Muscle layer of duodenum (tissue), 2 donors: ENCODE measurements around the gene MAP1LC3B2.
A peak's percentile ranks its signal among the peaks of the same experiment; 100 is the strongest.

Source experiments
- H3K27ac ChIP-seq: one replicate; pipeline ENCODE4 v1.7.0; 2013; ENCODE audit warnings: mild to moderate bottlenecking, low read length
- H3K27me3 ChIP-seq: one replicate; pipeline ENCODE4 v1.7.0; 2013; ENCODE audit warnings: low read depth, mild to moderate bottlenecking, control low read depth, low read length
- H3K36me3 ChIP-seq, 2 donors: one replicate each; pipeline ENCODE4 v1.7.0; 2013; ENCODE audit warnings: low read length in 2 of 2, control low read depth in 1 of 2, mild to moderate bottlenecking in 1 of 2; ENCODE audit not compliant: insufficient read depth in 2 of 2, control insufficient read depth in 1 of 2
- H3K4me1 ChIP-seq, 2 donors: one replicate each; pipeline ENCODE4 v1.7.0; 2013; ENCODE audit warnings: low read length in 2 of 2, mild to moderate bottlenecking in 2 of 2, control low read depth in 1 of 2, moderate library complexity in 1 of 2; ENCODE audit not compliant: insufficient read depth in 2 of 2, control insufficient read depth in 1 of 2
- H3K4me3 ChIP-seq, 2 donors: one replicate each; pipeline ENCODE4 v1.7.0; 2013; ENCODE audit warnings: low read length in 2 of 2, low read depth in 1 of 2, mild to moderate bottlenecking in 1 of 2
- H3K9me3 ChIP-seq, 2 donors: one replicate each; pipeline ENCODE4 v1.7.0; 2013; ENCODE audit warnings: low read length in 2 of 2, control low read depth in 1 of 2, mild to moderate bottlenecking in 1 of 2; ENCODE audit not compliant: control insufficient read depth in 1 of 2
- donor health status: healthy.

Gene MAP1LC3B2

GRCh38 chr12:116588390-116589028 is 29.3 kb downstream of the MAP1LC3B2 start:
- Histone ChIP-seq H3K27me3 (no peaks in the 10 kb centered on the region), H3K9me3 (no peaks in the 10 kb centered on the region), H3K4me1 (peaks cover 0 to 10% of the 10 kb centered on the region in 2 donors), H3K4me3 (no peak overlapping the region), H3K27ac (no peak overlapping the region), H3K36me3 (no peaks in the 10 kb centered on the region)

GRCh38 chr12:116589581-116589980 is 30.4 kb downstream of the MAP1LC3B2 start:
- H3K27ac ChIP-seq: no peak overlapping the region
- H3K36me3 ChIP-seq: no peaks in the 10 kb centered on the region
- H3K27me3 ChIP-seq: no peaks in the 10 kb centered on the region
- H3K4me3 ChIP-seq: no peak overlapping the region
- H3K4me1 ChIP-seq: peaks cover 0 to 10% of the 10 kb centered on the region in 2 donors
- H3K9me3 ChIP-seq: no peaks in the 10 kb centered on the region

- Histone ChIP-seq H3K4me3 (no peak overlapping the region), H3K4me1 (peaks cover 0 to 10% of the 10 kb centered on the region in 2 donors), H3K27ac (no peak overlapping the region), H3K27me3 (no peaks in the 10 kb centered on the region), H3K9me3 (no peaks in the 10 kb centered on the region), H3K36me3 (no peaks in the 10 kb centered on the region)
These were observed 31.4 kb downstream of the MAP1LC3B2 start for GRCh38 chr12:116590561-116590960.

GRCh38 chr12:116591855-116592637 is 32.9 kb downstream of the MAP1LC3B2 start:
- H3K9me3 ChIP-seq: no peaks in the 10 kb centered on the region
- no peak overlapping the region for H3K27ac ChIP-seq
- peaks cover 0 to 10% of the 10 kb centered on the region in 2 donors for H3K4me1 ChIP-seq
- H3K27me3 ChIP-seq: no peaks in the 10 kb centered on the region
- H3K36me3 ChIP-seq: no peaks in the 10 kb centered on the region
- no peak overlapping the region for H3K4me3 ChIP-seq

GRCh38 chr12:116592731-116593130 is 33.5 kb downstream of the MAP1LC3B2 start:
- Histone ChIP-seq H3K4me3 (no peak overlapping the region), H3K27ac (no peak overlapping the region), H3K27me3 (no peaks in the 10 kb centered on the region), H3K36me3 (no peaks in the 10 kb centered on the region), H3K4me1 (peaks cover 0 to 10% of the 10 kb centered on the region in 2 donors), H3K9me3 (no peaks in the 10 kb centered on the region)

GRCh38 chr12:116594325-116595038 is 35.3 kb downstream of the MAP1LC3B2 start:
- Histone ChIP-seq H3K36me3 (no peaks in the 10 kb centered on the region), H3K27ac (no peak overlapping the region), H3K4me1 (peaks cover 7 to 10% of the 10 kb centered on the region in 2 donors), H3K9me3 (no peaks in the 10 kb centered on the region), H3K4me3 (no peak overlapping the region), H3K27me3 (no peaks in the 10 kb centered on the region)

- Histone ChIP-seq H3K4me1 (peaks cover 7 to 14% of the 10 kb centered on the region in 2 donors), H3K27ac (no peak overlapping the region), H3K4me3 (no peak overlapping the region), H3K9me3 (no peaks in the 10 kb centered on the region), H3K27me3 (no peaks in the 10 kb centered on the region), H3K36me3 (no peaks in the 10 kb centered on the region)
These were observed 36.0 kb downstream of the MAP1LC3B2 start for GRCh38 chr12:116595186-116595585.

- Histone ChIP-seq H3K36me3 (no peaks in the 10 kb centered on the region), H3K27me3 (no peaks in the 10 kb centered on the region), H3K9me3 (no peaks in the 10 kb centered on the region), H3K4me3 (no peak overlapping the region), H3K27ac (no peak overlapping the region), H3K4me1 (peaks cover 7 to 14% of the 10 kb centered on the region in 2 donors)
These were observed 36.5 kb downstream of the MAP1LC3B2 start for GRCh38 chr12:116595672-116596071.

- H3K36me3 ChIP-seq: no peaks in the 10 kb centered on the region
- no peaks in the 10 kb centered on the region for H3K9me3 ChIP-seq
- peaks cover 4 to 7% of the 10 kb centered on the region in 2 donors for H3K4me1 ChIP-seq
- H3K27me3 ChIP-seq: no peaks in the 10 kb centered on the region
- H3K27ac ChIP-seq: no peak overlapping the region
- H3K4me3 ChIP-seq: no peak overlapping the region
These were observed 38.7 kb downstream of the MAP1LC3B2 start for GRCh38 chr12:116597886-116598285.

- Histone ChIP-seq H3K27me3 (no peaks in the 10 kb centered on the region), H3K4me3 (peak overlapping the region; percentile 34 to 59), H3K9me3 (no peaks in the 10 kb centered on the region), H3K27ac (peak overlapping the region; percentile 86), H3K4me1 (peaks cover 4 to 7% of the 10 kb centered on the region in 2 donors), H3K36me3 (no peaks in the 10 kb centered on the region)
These were observed 39.4 kb downstream of the MAP1LC3B2 start for GRCh38 chr12:116598311-116599284.
